Lower leg skin (tissue), 4 donors: Measurements from ENCODE around the gene TIRAP. TPM values are rescaled to one million over a fixed set of nuclear protein-coding genes. Genes with fewer than 3 reads are reported as not detected.

Experiments
- DNase-seq, 2 donors: peaks; one replicate each; pipeline ENCODE4 v3.0.0-alpha.2; 2019; ENCODE audit warnings: low spot score in 2 of 2
- H3K4me3 ChIP-seq: fragments of 200-600 bp; sonication (generic); 2 replicates; pipeline ENCODE4 v1.5.1; 2017; ENCODE audit warnings: mild to moderate bottlenecking, low read depth; ENCODE audit not compliant: poor library complexity, severe bottlenecking
- POLR2A ChIP-seq, 2 donors: fragments of 450-650 bp; IDR thresholded peaks; one replicate each; pipeline ENCODE4 v1.6.1; 2016 to 2017; ENCODE audit warnings: antibody characterized with exemption in 2 of 2, mild to moderate bottlenecking in 1 of 2, moderate library complexity in 1 of 2
- WGBS, 2 donors: methylation state at CpG; one replicate each; pipeline ENCODE4 v1.1.5; 2018; 5-methylcytosine and 5-hydroxymethylcytosine counted together
- intact Hi-C: fragments of 100-400 bp; cut with DNase I; formaldehyde crosslinking; loops from one replicate; pipeline ENCODE4 v1.15.0; 2023; ENCODE audit warnings: low total_unique reads
- total RNA-seq, 4 donors: library from RNA; depleted of rRNA; stranded (reverse); fragments of >200 nt; gene quantifications; one replicate each; pipeline ENCODE4 v1.1.0, GENCODE V29; 2016
- TF ChIP-seq, protein P1 (sequence below), 3 donors: fragments of 450-650 bp; IDR thresholded peaks; one replicate each; pipeline ENCODE4 v1.5.1; 2016; ENCODE audit warnings: antibody characterized with exemption in 3 of 3, mild to moderate bottlenecking in 3 of 3, moderate library complexity in 2 of 3

TIRAP gene
- total RNA-seq, 4 donors from 2014 or later: 13.2 to 16.8 (median 15.3) TPM

DNA sequence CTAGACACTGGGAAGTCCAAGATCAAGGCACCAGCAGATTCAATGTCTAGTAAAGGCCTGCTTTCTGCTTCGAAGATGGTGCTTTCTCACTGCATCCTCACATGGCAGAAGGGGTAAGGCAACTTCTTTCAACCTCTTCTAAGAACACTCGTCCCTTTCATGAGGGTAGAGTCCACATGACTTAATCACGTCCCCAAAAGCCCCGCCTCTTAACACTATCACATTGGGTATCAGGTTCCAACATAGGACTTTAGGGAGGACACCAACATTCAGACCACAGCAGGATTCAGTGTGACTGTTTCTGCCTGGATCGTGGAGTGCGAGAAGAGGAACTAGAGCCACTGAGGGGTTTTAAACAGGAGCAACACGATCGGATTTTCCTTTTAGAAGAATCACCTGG is 3.7 kb upstream of the TIRAP start:
- intact Hi-C loops: no loop called here
- TF ChIP-seq, protein P1, sequence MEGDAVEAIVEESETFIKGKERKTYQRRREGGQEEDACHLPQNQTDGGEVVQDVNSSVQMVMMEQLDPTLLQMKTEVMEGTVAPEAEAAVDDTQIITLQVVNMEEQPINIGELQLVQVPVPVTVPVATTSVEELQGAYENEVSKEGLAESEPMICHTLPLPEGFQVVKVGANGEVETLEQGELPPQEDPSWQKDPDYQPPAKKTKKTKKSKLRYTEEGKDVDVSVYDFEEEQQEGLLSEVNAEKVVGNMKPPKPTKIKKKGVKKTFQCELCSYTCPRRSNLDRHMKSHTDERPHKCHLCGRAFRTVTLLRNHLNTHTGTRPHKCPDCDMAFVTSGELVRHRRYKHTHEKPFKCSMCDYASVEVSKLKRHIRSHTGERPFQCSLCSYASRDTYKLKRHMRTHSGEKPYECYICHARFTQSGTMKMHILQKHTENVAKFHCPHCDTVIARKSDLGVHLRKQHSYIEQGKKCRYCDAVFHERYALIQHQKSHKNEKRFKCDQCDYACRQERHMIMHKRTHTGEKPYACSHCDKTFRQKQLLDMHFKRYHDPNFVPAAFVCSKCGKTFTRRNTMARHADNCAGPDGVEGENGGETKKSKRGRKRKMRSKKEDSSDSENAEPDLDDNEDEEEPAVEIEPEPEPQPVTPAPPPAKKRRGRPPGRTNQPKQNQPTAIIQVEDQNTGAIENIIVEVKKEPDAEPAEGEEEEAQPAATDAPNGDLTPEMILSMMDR (IDR thresholded peaks at IDR 0.05): no peak
- TF ChIP-seq POLR2A (IDR thresholded peaks at IDR 0.05): no peak
- no peak for DNase-seq
- H3K4me3 ChIP-seq: no peak overlapping the region
- WGBS, 2 donors: 76 to 82% methylated on average over 8 of the region's 8 CpGs

DNA sequence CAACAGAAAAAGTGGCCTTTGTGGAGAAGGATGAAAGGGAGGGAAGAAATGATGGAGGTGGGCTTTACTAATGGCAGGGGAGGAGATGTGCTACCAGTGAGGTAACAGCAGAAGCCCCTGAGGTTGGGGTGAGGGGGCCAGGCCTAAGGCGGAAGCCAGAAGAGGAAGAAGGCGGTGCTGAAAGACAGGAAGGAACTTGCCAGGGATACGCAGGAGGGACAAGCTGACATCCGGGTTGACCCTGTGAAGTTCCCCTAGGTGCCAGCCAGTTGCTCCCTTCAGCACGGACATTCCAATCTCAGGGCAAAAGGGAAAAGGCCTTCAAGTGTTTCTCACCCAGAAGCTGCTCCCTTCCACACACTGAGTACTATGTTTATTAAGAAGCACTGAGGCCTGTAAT is 2.3 kb upstream of the TIRAP start:
- WGBS, 2 donors: 60 to 82% methylated on average over 5 of the region's 5 CpGs
- intact Hi-C loops: no loop called here
- no peak for DNase-seq

DNA sequence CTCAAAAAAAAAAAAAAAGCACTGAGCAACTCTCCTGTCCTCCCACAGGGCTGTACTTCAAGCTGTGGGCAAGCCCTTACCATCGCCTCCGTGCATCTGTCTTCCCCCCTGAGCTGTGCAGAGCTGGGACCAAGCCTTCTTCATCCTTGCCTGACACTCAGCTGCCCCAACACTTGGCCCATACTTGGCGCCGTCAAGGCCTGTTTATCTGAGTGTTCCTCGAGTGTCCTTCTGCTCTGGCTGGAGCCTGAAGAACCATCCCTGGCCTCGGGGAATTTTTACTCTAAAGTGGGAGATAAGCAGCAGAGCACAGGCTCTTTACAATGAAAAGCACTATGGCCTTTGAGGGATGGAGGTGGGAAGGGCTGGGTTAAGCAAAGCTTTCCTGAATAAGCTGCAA is 1.6 kb upstream of the TIRAP start:
- TF ChIP-seq, protein P1 (IDR thresholded peaks at IDR 0.05): no peak
- no peak for TF ChIP-seq POLR2A (IDR thresholded peaks at IDR 0.05)
- intact Hi-C loops: no loop called here
- no peak overlapping the region for H3K4me3 ChIP-seq
- WGBS, 2 donors: 88% methylated on average over 6 of the region's 6 CpGs
- no peak for DNase-seq

More for the DNA sequence above, 2.3 kb upstream of the TIRAP start:
- TF ChIP-seq, protein P1 (IDR thresholded peaks at IDR 0.05): no peak
- TF ChIP-seq POLR2A (IDR thresholded peaks at IDR 0.05): no peak
- no peak overlapping the region for H3K4me3 ChIP-seq

GRCh38 chr11:126281666-126282175 is 1.2 kb upstream of the TIRAP start:
- intact Hi-C loops: no loop called here
- H3K4me3 ChIP-seq: no peak overlapping the region
- TF ChIP-seq, protein P1 (IDR thresholded peaks at IDR 0.05): no peak
- no peak for TF ChIP-seq POLR2A (IDR thresholded peaks at IDR 0.05)
- no peak for DNase-seq
- WGBS, 2 donors: 90% methylated on average over 10 of the region's 10 CpGs

DNA sequence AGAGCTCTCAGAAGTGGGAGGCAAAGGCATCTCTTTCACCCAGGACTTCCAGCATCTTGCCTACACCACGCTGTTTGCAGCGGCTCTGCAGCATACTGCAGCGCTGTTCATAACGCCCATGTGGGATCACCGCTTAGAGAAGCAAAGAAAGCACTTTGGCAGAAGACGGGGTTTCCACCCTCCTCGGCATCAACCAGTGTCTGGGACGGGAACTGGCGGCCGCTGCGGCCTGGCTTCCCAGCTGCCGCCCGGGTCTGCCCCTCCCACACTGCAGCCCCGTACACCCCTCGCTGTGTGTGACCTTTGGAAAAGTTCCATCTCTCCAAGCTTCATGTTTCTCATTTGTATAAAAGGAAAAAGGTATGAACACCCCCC is 545 bp upstream of the TIRAP start:
- peak in 1 of 2 donors; percentile 36 for DNase-seq
- peak overlapping the region; percentile 73 for H3K4me3 ChIP-seq
- TF ChIP-seq, protein P1 (IDR thresholded peaks at IDR 0.05): no peak
- no peak for TF ChIP-seq POLR2A (IDR thresholded peaks at IDR 0.05)
- WGBS, 2 donors: 0 to 1% methylated on average over 13 to 15 of the region's 15 CpGs
- intact Hi-C loops: no loop called here

- WGBS, 2 donors: 32 to 34% methylated on average over 6 of the region's 6 CpGs
- peak; percentile 73 to 91 for DNase-seq
- TF ChIP-seq, protein P1 (IDR thresholded peaks at IDR 0.05): no peak
- TF ChIP-seq POLR2A (IDR thresholded peaks at IDR 0.05): no peak
- intact Hi-C loops: no loop called here
- H3K4me3 ChIP-seq: no peak overlapping the region
Observed at GRCh38 chr11:126284829-126285228, 1.9 kb downstream of the TIRAP start.
